NOMO-1 (cell line): Measurements from ENCODE around the gene OR4B1.

Experiments
- DNase-seq, 2 experiments: peaks; one replicate each; lab custom pipeline; 2025; ENCODE audit not compliant: unreplicated experiment in 2 of 2; lab: John Stamatoyannopoulos, UW

The OR4B1 gene

GRCh38 chr11:48248902-48249301, 32.3 kb downstream of the OR4B1 start:
- DNase-seq = no peak

GRCh38 chr11:48261600-48261999, 45.0 kb downstream of the OR4B1 start:
- DNase-seq = no peak

- DNase-seq = no peak
Observed at GRCh38 chr11:48263423-48263911, 46.9 kb downstream of the OR4B1 start, which contains the start of gene OR4X1. TSS of gene OR4X1 (plus strand) at chr11:48263861. CDS start at chr11:48263861, 0 bp downstream.
